GM12878 (cell line): ENCODE measurements around the gene MMEL1. TPM values are rescaled to one million over a fixed set of nuclear protein-coding genes. Genes with fewer than 3 reads are reported as not detected.

Experiments
- ATAC-seq: fragments of 200-7000 bp; cut with Tn5 transposase; 3 replicates; pipeline ENCODE4 v1.9.1; 2020; ENCODE audit warnings: mild to moderate bottlenecking, moderate library complexity
- BruUV-seq: library from RNA; stranded (reverse); fragments of 400-500 nt; replicated peaks from 2 replicates; lab custom pipeline; 2021; lab: Mats Ljungman, UMichigan
- CTCF ChIA-PET: fragments of 300-600 bp; sonication (Branson Sonifier 250); formaldehyde crosslinking; extraction: SDS; loops from one replicate; lab custom pipeline; 2021; ENCODE audit warnings: inconsistent platforms; lab: Yijun Ruan, JAX
- POLR2A ChIA-PET: fragments of 350-600 bp; formaldehyde crosslinking; extraction: SDS; loops from one replicate; lab custom pipeline; 2021; ENCODE audit warnings: inconsistent platforms; lab: Charles Lee
- RAD21 ChIA-PET: fragments of 300-600 bp; sonication (Branson Sonifier 250); formaldehyde crosslinking; loops from one replicate; lab custom pipeline; 2023; ENCODE audit warnings: antibody characterized with exemption; ENCODE audit not compliant: unreplicated experiment; lab: Charles Lee
- SMC1A ChIA-PET: fragments of 300-600 bp; sonication (Branson Sonifier 250); formaldehyde crosslinking; loops from one replicate; lab custom pipeline; 2023; ENCODE audit not compliant: unreplicated experiment, uncharacterized antibody; lab: Charles Lee
- DNase-seq: peaks from one replicate; pipeline ENCODE4 v3.0.0-alpha.2; 2011; ENCODE audit warnings: low read depth, low spot score
- FAIRE-seq: peaks from 3 replicates; lab custom pipeline; 2011; peaks lifted over from hg19 to GRCh38; lab: Jason Lieb, UNC
- H2AFZ ChIP-seq: 2 replicates; pipeline ENCODE4 v1.6.0; 2011; ENCODE audit warnings: low read depth, low read length, control low read depth; ENCODE audit not compliant: control insufficient read depth
- H3K27ac ChIP-seq: 2 replicates; pipeline ENCODE4 v1.5.1; 2011; ENCODE audit warnings: control low read depth; ENCODE audit not compliant: control insufficient read depth, insufficient read depth
- H3K27me3 ChIP-seq, 2 experiments: replicated peaks in 1 of 2; 2 replicates each; pipeline versions ENCODE4 v1.6.0 to v1.6.1; 2011; ENCODE audit warnings: low read length in 1 of 2; ENCODE audit not compliant: control insufficient read depth in 2 of 2, insufficient read depth in 2 of 2
- H3K36me3 ChIP-seq, 2 experiments: 2 replicates each; pipeline ENCODE4 v1.5.1; 2011; ENCODE audit warnings: low read length in 1 of 2; ENCODE audit not compliant: control insufficient read depth in 2 of 2, insufficient read depth in 2 of 2
- H3K4me1 ChIP-seq: 2 replicates; pipeline ENCODE4 v1.6.1; 2011; ENCODE audit warnings: mild to moderate bottlenecking, low read length, moderate library complexity, mixed read lengths; ENCODE audit not compliant: control insufficient read depth, insufficient read depth
- H3K4me2 ChIP-seq: 2 replicates; pipeline ENCODE4 v1.6.0; 2011; ENCODE audit warnings: control low read depth; ENCODE audit not compliant: control insufficient read depth, insufficient read depth
- H3K4me3 ChIP-seq: fragments of 200-600 bp; sonication (generic); 2 replicates; pipeline ENCODE4 v1.5.1; 2016
- H3K79me2 ChIP-seq: 2 replicates; pipeline ENCODE4 v1.6.0; 2011; ENCODE audit warnings: low read length; ENCODE audit not compliant: control insufficient read depth, insufficient read depth
- H3K9ac ChIP-seq: 2 replicates; pipeline ENCODE4 v1.8.0; 2011; ENCODE audit warnings: low read length, control low read depth, mixed read lengths; ENCODE audit not compliant: control insufficient read depth, insufficient read depth
- H3K9me3 ChIP-seq: replicated peaks from 3 replicates; pipeline ENCODE4 v1.5.1; 2011; ENCODE audit warnings: mild to moderate bottlenecking, low read length; ENCODE audit not compliant: control insufficient read depth, insufficient read depth
- H4K20me1 ChIP-seq: 2 replicates; pipeline ENCODE4 v1.6.0; 2011; ENCODE audit not compliant: control insufficient read depth, insufficient read depth
- KDM1A ChIP-seq: fragments of 200-600 bp; sonication (generic); IDR thresholded peaks from 2 replicates; pipeline ENCODE4 v1.6.1; 2016; ENCODE audit warnings: borderline replicate concordance
- ZNF592 ChIP-seq: fragments of 450-650 bp; IDR thresholded peaks from 2 replicates; pipeline ENCODE4 v1.6.1; 2017; ENCODE audit warnings: mild to moderate bottlenecking, moderate library complexity
- WGBS: methylation state at CpG from one replicate; pipeline ENCODE4 v1.1.6; 2016; ENCODE audit warnings: low lambda C conversion rate; ENCODE audit not compliant: insufficient replicate concordance, insufficient coverage; ENCODE audit errors: missing lambda C conversion rate; 5-methylcytosine and 5-hydroxymethylcytosine counted together
- in situ Hi-C: fragments of 300-500 bp; cut with MboI; formaldehyde crosslinking; loops from 9 replicates; pipeline ENCODE4 v1.14.3; 2018; ENCODE audit warnings: mixed read lengths
- intact Hi-C: fragments of 100-400 bp; cut with micrococcal nuclease; formaldehyde crosslinking; loops from one replicate; pipeline ENCODE4 v1.14.2; 2022; ENCODE audit not compliant: unreplicated experiment
- polyA plus RNA-seq, 11 experiments: library from polyadenylated mRNA; depleted of rRNA in 4 of 11; unstranded in 6 of 11; stranded (reverse) in 5 of 11; fragments of >200 nt; fragmentation: Nextera tagmentation in 4 of 11; fragmentation: Illumina TruSeq in 1 of 11; extraction: Ambion mirVana in 4 of 11; extraction: Trizol in 1 of 11; gene quantifications; 1 replicate in 1 of 11; 2 replicates in 10 of 11; pipeline versions ENCODE4 v1.2.1 to v1.2.3, GENCODE V29; 2011 to 2016; ENCODE audit warnings: inconsistent platforms in 2 of 11, missing spikeins in 2 of 11, low read depth in 1 of 11
- total RNA-seq, 4 experiments: library from RNA; depleted of rRNA in 3 of 4; stranded (reverse); fragments of >200 nt in 3 of 4; fragmentation: Illumina TruSeq in 1 of 4; extraction: Trizol in 1 of 4; gene quantifications; 2 replicates each; pipeline versions ENCODE4 v1.2.1 to v1.2.3, GENCODE V29; 2013 to 2021

Gene MMEL1
- total and polyA plus RNA-seq, 10 of the 15 experiments (the other 5 are each of a cell fraction or from before 2014, with no cell fraction given), result 0.11 TPM; not detected in 9

DNA sequence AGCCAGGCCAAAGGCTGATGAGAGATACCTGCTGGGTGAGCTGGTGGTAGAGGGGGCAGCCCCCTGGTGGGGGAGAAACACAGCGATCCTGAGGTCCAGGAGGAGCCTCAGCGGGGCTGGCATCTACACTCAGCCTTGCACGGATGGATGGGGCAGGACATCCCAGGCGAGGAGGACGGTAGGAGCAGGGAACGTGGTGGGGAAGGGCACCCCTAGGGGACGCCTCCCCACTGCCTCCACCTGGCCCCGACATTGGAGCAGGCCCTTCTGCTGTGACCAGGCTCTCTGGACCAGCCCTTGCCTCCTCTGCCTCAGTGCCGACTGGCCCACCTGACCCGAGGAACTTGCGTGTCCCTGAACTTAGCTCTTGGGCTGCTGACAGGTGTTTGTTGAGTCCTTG, 6.4 kb upstream of the MMEL1 start:
- H2AFZ ChIP-seq, result no peak overlapping the region
- peaks cover 4% of the 10 kb centered on the region for H3K79me2 ChIP-seq
- WGBS, result 61% methylated on average over 11 of the region's 11 CpGs
- no TSS peak for BruUV-seq
- no peaks in the 10 kb centered on the region for H4K20me1 ChIP-seq
- H3K9me3 ChIP-seq, result no peaks in the 10 kb centered on the region; the same call in 2 of the 3 replicates
- no peaks in the 10 kb centered on the region; a peak in 1 of 4 replicates for H3K27me3 ChIP-seq
- DNase-seq (no peak), FAIRE-seq (no peak), ATAC-seq (no peak)
- intact Hi-C loops (no loop called here), in situ Hi-C loops (no loop called here)
- no peak for TF ChIP-seq ZNF592
- no peak for TF ChIP-seq KDM1A
- no peak overlapping the region for H3K27ac ChIP-seq
- H3K4me2 ChIP-seq, result no peak overlapping the region
- SMC1A ChIA-PET, result no interaction called here
- POLR2A ChIA-PET, result no interaction called here
- no peak overlapping the region for H3K4me3 ChIP-seq
- H3K9ac ChIP-seq, result no peak overlapping the region
- no peaks in the 10 kb centered on the region for H3K36me3 ChIP-seq
- RAD21 ChIA-PET, result no interaction called here
- H3K4me1 ChIP-seq, result peaks cover 6% of the 10 kb centered on the region
- CTCF ChIA-PET, result no interaction called here
